Ovary (tissue), 9 donors: ENCODE data around the gene LMF1. TPM values are rescaled to one million over a fixed set of nuclear protein-coding genes. Genes with fewer than 3 reads are reported as not detected.

Experiments
- DNase-seq, 5 donors: peaks; one replicate each; pipeline ENCODE4 v3.0.0-alpha.2; 2019 to 2020
- H3K27ac ChIP-seq, 2 donors: fragments of 200-600 bp; one replicate each; pipeline versions ENCODE4 v1.5.1 to v1.8.0; 2019 to 2022
- H3K27me3 ChIP-seq: fragments of 200-600 bp; one replicate; pipeline ENCODE4 v1.8.0; 2022
- H3K36me3 ChIP-seq: fragments of 200-600 bp; sonication (generic); one replicate; pipeline ENCODE4 v1.5.1; 2019
- H3K4me1 ChIP-seq: one replicate; pipeline ENCODE4 v1.8.1; 2013; ENCODE audit warnings: mild to moderate bottlenecking, moderate library complexity; ENCODE audit not compliant: insufficient read depth
- H3K4me3 ChIP-seq: fragments of 200-600 bp; sonication (generic); one replicate; pipeline ENCODE4 v1.5.1; 2017
- H3K9me3 ChIP-seq, 2 donors: fragments of 200-600 bp in 1 of 2; sonication (generic) in 1 of 2; one replicate each; pipeline versions ENCODE4 v1.5.1 to v1.8.1; 2013 to 2019; ENCODE audit warnings: mild to moderate bottlenecking in 1 of 2, moderate library complexity in 1 of 2
- EP300 ChIP-seq: sonication (generic); formaldehyde crosslinking; IDR thresholded peaks from one replicate; pipeline ENCODE4 v1.6.1; 2017; ENCODE audit warnings: antibody characterized with exemption
- POLR2A ChIP-seq: fragments of 450-650 bp; IDR thresholded peaks from one replicate; pipeline ENCODE4 v1.6.1; 2017; ENCODE audit warnings: antibody characterized with exemption, mild to moderate bottlenecking, moderate library complexity
- WGBS, 3 donors: extraction: QIAGEN DNeasy Blood & Tissue Kit in 1 of 3; methylation state at CpG; one replicate each; pipeline versions ENCODE4 v1.1.5 to v1.1.7; 2013 to 2017; 5-methylcytosine and 5-hydroxymethylcytosine counted together
- intact Hi-C, 4 donors: fragments of 100-400 bp; cut with DNase I; formaldehyde crosslinking; loops; one replicate each; pipeline versions ENCODE4 v1.11.0 to v1.15.1; 2022 to 2023
- polyA plus RNA-seq, 2 donors: library from polyadenylated mRNA; stranded (reverse); fragments of 200-250 nt in 1 of 2; fragments of 350-450 nt in 1 of 2; fragmentation: Illumina TruSeq in 1 of 2; extraction: RNeasy Lipid Tissue Mini Kit (QIAGEN cat#74804) in 1 of 2; gene quantifications; one replicate each; pipeline ENCODE4 v1.2.3, GENCODE V29; 2013 to 2014
- total RNA-seq, 7 donors: library from RNA; depleted of rRNA in 2 of 7; stranded (reverse); fragments of >200 nt in 2 of 7; fragmentation: NEBNext Ultra II Directional in 3 of 7; extraction: Animal tissue kit (Norgen Biotek cat#: 25700) in 3 of 7; gene quantifications; one replicate each; pipeline versions ENCODE4 v1.1.0 to v1.2.4, GENCODE V29; 2016 to 2023
- TF ChIP-seq, protein P1 (sequence below), 3 donors: fragments of 450-650 bp in 2 of 3; fragments of 200-600 bp in 1 of 3; IDR thresholded peaks; one replicate each; pipeline versions ENCODE4 v1.5.1 to v1.8.0; 2016 to 2022; ENCODE audit warnings: antibody characterized with exemption in 3 of 3, mild to moderate bottlenecking in 1 of 3
- donor health status: DM: no; HTN: no; CAD: no; lungs with moderate emphysema.
- donor health status: DM: no; HTN: no; CAD: no.
- donor health status: Bipolar disorder and iron deficiency.
- donor health status: DM: yes; HTN: yes; CAD: no.
- donor health status: DM: no; HTN: no; CAD: no.
- donor health status: DM: yes; HTN: yes; CAD: no.

The LMF1 gene
- total and polyA plus RNA-seq, 9 donors = 7.8 to 31.9 (median 23.6) TPM

DNA sequence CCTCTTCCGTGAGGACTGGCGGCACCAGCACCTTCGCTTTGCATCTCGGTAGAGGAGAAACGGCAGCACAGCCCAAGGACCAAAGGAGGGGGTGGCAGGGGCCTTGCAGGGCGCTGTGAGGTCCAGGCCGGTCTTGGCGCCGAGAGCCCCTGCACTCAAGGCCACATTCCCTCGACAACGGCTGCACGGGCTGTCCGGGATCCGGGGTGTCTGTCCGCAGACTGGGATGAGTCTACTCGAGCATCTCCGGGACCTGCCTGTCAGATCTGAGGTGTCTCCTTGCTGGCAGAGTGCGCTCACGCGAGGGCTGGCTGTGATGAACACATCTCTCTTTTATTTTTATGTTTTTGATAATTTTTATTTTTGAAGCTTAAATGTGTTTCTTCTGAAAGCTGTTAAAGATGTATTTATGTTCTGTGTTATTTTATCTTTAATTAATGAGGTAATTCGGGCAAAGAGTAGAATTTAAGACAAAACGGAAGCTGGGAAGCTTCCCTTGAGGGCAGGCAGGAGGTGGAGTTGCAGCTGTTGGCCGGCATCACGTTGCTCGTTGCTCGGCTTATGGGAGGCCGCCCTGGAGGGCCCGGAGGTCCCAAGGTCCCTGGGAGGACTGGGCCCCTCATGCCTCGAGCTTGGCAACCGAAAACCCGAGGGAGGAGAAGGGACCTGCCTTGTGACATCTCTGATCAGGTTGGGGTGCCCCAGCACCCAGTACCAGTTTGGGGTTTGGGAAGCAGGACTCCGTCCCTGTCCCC is 15.0 kb upstream of the LMF1 start:
- no peak for TF ChIP-seq EP300
- TF ChIP-seq, protein P1, sequence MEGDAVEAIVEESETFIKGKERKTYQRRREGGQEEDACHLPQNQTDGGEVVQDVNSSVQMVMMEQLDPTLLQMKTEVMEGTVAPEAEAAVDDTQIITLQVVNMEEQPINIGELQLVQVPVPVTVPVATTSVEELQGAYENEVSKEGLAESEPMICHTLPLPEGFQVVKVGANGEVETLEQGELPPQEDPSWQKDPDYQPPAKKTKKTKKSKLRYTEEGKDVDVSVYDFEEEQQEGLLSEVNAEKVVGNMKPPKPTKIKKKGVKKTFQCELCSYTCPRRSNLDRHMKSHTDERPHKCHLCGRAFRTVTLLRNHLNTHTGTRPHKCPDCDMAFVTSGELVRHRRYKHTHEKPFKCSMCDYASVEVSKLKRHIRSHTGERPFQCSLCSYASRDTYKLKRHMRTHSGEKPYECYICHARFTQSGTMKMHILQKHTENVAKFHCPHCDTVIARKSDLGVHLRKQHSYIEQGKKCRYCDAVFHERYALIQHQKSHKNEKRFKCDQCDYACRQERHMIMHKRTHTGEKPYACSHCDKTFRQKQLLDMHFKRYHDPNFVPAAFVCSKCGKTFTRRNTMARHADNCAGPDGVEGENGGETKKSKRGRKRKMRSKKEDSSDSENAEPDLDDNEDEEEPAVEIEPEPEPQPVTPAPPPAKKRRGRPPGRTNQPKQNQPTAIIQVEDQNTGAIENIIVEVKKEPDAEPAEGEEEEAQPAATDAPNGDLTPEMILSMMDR (IDR thresholded peaks at IDR 0.05) = no peak
- no peak for TF ChIP-seq POLR2A
- Histone ChIP-seq H3K4me1 (no peaks in the 10 kb centered on the region), H3K36me3 (no peaks in the 10 kb centered on the region), H3K4me3 (no peak overlapping the region), H3K27ac (no peak overlapping the region), H3K9me3 (no peaks in the 10 kb centered on the region), H3K27me3 (peaks cover 12% of the 10 kb centered on the region)
- intact Hi-C loops = no loop called here
- 63 to 74% (median 72%) methylated on average over 29 to 32 of the region's 32 CpGs for WGBS, 3 donors
- DNase-seq = no peak

DNA sequence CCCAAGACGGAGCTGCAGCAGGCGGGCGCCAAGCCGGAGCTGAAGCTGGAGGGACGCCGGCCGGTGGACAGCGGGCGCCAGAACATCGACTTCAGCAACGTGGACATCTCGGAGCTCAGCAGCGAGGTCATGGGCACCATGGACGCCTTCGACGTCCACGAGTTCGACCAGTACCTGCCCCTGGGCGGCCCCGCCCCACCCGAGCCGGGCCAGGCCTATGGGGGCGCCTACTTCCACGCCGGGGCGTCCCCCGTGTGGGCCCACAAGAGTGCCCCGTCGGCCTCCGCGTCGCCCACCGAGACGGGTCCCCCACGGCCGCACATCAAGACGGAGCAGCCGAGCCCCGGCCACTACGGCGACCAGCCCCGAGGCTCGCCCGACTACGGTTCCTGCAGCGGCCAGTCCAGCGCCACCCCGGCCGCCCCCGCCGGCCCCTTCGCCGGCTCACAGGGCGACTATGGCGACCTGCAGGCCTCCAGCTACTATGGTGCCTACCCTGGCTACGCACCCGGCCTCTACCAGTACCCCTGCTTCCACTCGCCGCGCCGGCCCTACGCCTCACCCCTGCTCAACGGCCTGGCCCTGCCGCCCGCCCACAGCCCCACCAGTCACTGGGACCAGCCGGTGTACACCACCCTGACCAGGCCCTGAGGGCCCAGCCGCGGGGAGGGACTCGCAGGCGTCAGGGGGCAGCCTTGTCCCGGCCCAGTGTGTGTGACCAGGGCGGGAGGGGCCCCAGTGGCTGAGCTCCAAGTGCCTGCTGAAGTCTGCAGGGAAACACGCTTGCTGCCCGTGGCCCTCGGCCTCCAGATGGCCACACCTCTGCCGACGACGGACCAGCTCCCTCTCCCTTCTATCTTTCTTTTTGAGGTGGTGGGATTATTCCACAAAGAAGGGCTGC is 14.2 kb upstream of the LMF1 start:
- Histone ChIP-seq H3K4me1 (peaks cover 6% of the 10 kb centered on the region), H3K36me3 (no peaks in the 10 kb centered on the region), H3K9me3 (no peaks in the 10 kb centered on the region), H3K27me3 (peaks cover 16% of the 10 kb centered on the region), H3K27ac (no peak overlapping the region), H3K4me3 (no peak overlapping the region)
- TF ChIP-seq, protein P1 (IDR thresholded peaks at IDR 0.05) = no peak
- TF ChIP-seq EP300 (no peak), POLR2A (no peak)
- intact Hi-C loops = no loop called here
- no peak for DNase-seq
- 91 to 93% (median 91%) methylated on average over 76 to 78 of the region's 78 CpGs for WGBS, 3 donors

DNA sequence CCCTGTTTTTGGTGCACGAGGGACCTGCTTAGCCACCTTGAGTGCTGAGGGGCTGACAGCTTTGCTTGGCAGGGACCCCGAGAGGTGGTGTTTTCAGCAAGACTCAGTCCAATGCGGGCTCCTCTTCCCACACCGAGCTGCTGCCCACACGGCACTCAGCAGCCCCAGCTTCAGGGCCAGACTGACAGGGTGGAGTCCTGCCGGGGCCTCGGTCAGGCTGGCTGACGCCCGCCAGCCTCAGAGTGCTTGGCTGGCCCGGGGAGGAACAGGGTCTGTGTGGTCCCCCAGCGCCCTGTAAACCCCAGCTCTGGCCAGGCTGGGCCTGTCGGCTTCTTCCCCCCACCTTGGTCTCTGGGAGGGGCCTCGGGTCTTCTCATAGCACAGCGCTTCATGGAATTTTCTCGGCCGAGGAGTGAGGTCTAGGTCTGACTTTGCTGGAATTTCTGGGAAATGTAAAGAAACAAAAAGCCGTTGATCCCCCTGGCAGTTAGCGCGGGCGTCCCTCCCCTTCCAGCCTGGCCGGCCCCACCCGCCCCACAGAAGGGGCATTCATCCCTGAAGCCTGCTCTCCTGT is 13.4 kb upstream of the LMF1 start:
- TF ChIP-seq, protein P1 (IDR thresholded peaks at IDR 0.05) = no peak
- TF ChIP-seq EP300 (no peak), POLR2A (no peak)
- DNase-seq = no peak
- Histone ChIP-seq H3K27me3 (peaks cover 16% of the 10 kb centered on the region), H3K9me3 (no peaks in the 10 kb centered on the region), H3K4me1 (peaks cover 6% of the 10 kb centered on the region), H3K27ac (no peak overlapping the region), H3K36me3 (no peaks in the 10 kb centered on the region), H3K4me3 (no peak overlapping the region)
- intact Hi-C loops = no loop called here
- 81 to 87% (median 84%) methylated on average over 19 to 22 of the region's 22 CpGs for WGBS, 3 donors
